HG03575 (cell line): ENCODE measurements around the gene OR2V1.
"Not testable (repeated sequence)": the region's sequence is repeated elsewhere in the genome, so short reads cannot be mapped to it uniquely, and the experiment has no call there.

Source experiments
- ATAC-seq: cut with Tn5 transposase; IDR thresholded peaks from one replicate; pipeline ENCODE4 v1.9.1; 2021; ENCODE audit not compliant: unreplicated experiment, insufficient number of reproducible peaks, low FRiP score; ENCODE audit errors: extremely low read depth

Gene OR2V1

DNA sequence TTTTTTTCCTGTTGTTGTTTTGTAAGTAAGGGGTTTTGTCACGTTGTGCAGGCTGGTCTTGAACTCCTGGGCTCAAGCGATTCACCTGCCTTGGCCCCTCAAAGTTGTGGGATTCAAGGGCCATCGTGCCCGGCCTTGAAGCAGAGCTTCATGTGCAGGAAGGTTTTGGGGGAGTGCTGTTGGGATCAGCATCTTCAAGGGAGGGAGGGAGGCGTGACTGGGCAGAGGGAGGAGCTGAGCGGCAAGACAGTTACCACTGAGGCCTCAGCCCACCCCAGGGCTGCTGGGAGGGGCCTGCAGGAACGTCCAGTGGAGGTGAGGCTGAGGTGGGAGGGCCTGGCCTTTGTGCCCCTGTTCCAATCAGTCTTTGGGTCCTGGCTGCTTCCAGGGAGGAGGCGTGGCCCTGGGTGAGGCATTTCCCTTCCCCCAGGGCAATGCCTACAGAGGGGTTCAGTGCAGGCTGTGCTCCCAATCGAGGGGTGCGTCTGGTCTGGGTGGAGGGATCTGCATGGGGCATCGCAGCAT, 21.4 kb downstream of the OR2V1 start:
- ATAC-seq, result no peak

DNA sequence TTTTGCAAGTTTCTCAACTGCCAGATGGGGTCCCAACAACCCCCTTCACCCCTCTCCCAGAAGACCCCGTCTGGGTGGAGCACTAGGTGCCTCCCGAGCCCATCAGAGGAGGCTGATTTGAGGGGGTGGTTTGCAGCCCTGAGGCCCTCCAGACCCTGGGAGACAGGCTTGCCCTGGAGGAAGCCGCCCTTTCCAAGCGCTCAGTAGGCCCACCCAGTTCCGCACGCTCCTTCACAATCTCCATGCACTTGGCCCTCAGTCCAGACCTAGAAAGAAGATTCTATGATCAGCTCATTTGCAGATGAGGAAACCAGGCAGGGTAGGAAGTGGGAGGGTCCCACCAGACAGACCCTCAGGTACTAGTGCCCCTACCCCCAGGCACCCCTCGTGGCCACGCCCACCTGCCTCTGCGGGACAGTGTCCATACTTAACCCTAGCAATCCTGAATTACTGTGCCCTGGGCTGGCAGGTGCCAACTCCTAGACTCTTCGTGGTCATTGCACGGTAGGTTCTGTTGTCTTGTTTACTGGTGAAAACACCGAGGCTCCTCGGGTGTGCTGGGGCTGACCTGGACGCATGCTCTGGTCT, 22.3 kb downstream of the OR2V1 start:
- no peak for ATAC-seq

DNA sequence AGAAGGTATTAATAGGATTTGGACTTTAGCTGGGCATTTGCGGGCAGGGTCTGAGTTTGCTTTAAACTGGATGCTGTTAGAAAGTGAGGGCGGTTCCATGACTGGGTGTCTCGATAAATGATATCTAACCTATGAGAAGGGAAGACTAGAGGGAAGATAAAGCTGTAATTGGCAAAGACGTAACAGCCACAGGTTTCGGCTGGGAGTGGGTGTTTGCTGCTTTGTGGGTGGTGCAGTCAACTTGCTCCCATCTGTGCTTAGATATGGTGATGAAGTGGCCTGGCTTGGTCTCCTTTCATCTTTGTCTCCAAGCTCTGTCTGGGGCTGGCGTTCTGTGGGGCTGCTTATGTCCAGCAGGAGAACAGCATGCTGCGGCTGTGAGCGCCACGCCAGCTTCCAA, 23.3 kb downstream of the OR2V1 start:
- no peak for ATAC-seq

DNA sequence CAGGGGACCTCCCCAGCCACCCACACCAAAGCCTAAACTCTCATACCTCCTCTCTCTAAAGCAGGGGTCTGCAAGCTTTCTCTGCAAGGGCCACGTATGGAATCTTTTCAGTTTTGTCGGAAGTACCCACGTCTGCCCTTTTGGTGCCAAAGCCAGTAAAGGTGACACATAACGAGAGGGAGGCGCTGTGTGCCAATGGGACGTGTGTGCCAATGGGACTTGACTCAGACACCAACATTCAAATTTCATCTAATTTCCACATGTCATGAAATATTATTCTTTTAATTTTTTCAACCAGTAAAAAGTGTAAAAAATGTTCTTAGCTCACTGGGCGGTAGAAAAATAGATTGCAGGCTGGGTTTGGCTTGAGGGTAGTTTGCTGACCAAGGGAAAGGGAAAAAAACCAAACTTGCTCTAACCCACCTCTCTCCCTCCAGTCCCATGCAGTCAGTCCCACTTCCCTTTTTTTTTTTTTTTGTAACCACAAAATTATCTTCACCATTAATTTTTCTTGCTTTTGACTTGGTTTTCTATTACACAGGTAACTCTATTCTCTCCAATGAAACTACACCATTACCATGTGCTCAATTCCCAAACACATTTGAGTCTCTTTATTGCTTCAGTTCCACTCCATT, 25.5 kb downstream of the OR2V1 start:
- no peak for ATAC-seq

DNA sequence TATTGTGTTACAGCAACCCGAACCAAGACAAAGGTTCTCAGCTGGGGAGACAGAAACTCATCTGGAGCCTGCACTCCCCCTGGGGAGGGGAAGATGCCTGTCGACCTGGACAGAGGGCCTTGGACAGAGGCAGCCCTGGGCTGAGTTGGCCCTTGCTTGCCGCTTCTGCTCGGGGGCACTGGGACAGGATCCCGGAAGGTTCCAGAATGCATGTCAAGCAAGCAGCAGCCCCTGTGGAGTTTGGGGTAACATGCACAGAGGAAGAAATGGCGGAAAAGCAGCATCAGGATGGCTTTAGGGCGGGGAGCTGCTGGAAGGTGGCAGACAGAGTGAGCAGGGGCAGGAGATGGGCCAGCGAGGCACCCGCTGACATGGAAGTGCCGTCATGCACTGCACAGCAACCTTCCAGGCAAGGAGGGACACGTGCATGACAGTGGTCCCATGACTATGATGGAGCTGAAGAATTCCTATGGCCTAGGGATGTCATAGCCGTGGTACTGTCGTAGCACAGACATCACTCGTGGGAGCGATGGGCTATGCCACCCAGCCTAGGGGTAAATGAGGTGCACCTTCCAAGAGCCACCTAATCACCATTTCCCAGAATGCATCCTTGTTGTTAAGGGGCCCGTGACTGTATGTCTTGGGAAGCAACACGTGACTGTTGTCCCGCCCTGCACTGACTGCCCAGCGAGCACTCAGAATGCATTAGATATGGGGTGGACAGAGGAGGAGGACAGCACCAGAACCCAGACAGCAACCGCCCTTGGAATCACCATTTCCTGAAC, 26.2 kb downstream of the OR2V1 start:
- not testable (repeated sequence) for ATAC-seq

DNA sequence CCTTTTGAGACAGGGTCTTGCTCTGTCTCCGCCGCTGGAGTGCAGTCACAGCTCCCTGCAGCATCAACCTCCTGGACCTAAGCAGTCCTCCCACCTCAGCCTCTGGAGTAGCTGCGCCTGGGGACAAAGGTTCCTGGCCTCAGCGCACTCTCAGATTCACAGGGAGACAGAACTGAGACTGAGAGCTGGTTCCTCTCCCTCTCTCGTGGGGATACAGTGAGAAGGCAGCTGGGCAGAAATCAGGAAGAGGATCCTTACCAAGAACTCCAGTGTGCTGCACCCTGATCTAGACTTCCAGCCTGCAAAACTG, 26.8 kb downstream of the OR2V1 start:
- not testable (repeated sequence) for ATAC-seq

DNA sequence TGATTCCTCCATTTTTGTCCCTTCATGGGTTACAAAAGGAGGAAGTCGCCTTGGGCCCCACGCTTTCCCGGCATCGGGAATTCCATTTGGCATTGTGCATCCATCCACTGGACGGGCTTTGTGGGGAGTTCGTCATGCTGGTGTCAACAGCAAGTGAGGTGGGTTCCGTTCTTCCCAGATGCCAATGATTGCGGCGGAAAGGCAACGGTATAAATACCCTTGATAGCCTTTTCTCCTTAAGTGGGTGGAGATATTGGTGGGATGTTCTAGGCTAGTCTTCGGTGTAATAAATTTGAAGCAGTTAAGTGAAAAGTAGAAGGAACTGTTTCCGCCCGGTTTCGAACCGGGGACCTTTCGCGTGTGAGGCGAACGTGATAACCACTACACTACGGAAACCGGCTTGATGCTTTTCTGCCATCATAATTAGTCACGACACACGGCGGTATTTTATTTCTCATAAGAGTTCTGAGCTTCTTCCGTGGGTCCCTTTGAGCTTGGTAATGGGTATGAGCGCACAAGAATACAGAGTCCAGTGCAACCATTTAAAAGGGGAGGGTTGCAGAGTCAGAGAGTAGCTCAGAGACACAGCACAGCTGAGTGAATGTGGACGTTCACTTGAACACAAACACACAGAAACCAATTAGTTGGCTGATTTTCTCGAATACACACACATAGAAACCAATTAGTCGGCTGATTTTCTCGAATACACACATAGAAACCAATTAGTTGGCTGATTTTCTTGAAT, 28.9 kb downstream of the OR2V1 start:
- not testable (repeated sequence) for ATAC-seq

DNA sequence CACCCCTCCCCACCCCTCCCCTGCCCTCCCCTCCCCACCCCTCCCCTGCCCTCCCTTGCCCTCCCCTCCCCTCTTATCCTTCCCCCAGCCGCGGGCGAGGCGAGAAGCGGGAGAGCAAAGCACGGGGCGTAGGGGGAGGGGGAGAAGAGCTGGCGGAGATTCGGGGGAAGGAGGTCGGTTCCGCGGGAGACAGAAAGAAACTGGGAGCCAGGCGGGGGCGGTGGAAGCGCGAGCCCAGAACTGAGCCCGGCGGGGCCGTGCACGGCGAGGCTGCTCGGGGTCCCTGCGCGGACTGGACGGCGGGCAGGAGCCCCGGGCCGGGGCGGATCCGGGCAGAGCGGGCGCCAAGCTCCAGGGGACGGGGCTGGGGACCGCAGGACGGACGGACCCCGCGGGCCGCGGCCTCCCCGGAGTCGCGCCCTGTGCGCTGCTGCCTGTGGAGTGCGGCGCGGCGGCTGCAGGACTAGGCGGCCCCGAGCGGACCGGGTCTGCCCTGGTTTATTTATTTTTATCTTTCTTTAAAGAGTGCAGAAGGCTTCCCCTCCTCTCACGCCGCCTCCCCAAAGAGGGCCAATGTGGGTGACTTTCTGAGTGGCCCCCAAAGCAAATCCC, 29.8 kb downstream of the OR2V1 start:
- not testable (repeated sequence) for ATAC-seq

DNA sequence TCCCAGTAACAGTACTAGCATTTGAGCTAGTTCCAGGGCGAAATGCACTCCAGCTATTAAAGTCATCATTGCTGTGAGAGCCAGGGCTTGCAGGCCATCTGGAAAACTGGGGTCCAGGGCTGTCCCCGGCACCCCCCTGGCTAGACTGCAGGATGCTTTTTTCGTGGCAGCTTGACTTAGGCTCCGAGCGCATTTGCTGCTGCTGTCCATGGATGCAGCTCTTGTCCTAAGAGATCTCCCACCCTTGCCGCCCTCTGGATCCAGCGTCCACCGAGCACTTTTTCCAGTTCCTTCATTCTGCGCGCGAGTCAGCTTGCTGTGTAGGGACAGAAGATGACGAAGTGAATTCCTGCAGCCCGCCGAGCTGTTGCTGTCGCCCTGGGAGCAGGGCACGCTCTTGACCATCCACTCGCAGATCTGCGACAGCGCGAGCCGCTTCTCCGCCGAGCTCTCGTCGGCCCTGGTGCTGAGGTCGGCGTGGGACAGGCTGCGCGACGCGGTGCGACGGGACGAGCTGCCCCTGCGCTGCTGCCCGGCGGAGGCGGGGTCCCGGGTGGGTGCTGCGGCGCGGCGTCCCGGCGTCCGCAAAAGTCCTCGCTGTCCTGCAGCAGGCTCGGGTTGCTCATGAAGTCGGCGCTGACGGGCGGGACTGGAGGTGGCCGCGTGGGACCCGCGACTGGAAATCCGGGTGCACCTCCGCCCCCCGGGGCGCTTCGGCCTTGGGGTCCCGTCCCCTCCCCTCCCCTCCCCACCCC, 30.7 kb downstream of the OR2V1 start:
- no peak for ATAC-seq

DNA sequence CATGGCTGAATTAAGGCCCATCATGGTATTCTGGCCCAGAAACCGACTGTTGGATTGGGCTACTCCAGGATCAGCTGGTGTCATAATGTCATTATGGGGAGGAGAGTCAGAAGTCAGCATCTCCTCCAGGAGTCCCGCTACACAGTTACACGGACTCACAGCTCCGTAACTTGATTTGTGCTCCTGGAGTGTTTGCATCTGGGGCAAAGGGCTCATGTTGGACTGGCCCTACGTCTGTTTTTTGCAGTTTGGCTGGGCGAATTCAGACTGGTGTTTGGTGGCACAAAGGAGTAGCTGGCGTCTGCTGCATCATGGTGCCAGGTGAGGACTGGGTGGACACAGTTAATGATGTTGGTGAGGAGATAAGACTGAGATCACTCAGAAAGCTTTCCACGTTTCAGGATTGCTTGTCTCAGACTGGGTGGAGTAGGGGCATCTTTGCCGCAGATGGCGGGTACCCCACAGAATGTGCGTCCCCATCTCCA, 31.3 kb downstream of the OR2V1 start:
- ATAC-seq, result no peak

DNA sequence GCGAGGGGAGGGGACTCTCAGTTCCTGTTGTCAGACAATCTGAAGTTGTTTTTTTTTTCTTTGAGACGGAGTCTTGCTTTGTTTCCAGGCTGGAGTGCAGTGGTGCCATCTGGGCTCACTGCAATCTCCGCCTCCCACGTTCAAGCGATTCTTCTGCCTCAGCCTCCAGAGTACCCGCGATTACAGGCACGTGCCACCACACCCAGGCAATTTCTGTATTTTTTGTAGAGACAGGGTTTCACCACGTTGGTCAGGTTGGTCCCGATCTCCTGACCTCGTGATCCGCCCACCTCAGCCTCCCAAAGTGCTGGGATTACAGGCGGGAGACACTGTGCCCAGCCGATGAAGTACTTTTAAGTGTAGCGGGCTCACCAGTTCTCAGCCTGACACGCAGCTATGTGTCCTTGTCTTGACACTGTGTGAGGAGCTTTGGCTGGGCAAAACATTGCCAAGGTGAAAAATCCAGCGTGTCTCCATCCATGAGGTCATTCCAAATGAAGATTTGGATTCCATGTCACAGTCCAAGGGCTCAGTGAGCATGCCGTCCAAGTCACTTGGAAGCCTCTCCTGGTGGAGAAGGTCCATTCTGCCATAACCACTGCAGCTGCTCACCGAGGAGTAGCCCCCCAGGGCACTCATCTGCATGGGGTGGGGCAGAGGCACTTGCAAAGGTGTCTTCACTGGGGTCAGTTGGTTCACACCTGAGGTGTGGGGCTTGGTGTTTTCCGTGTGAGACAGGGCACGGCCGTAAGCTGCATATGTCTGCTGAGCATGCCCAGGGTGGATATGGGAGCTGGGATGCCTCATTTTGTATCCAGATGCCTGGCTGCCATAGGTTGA, 32.0 kb downstream of the OR2V1 start:
- no peak for ATAC-seq

DNA sequence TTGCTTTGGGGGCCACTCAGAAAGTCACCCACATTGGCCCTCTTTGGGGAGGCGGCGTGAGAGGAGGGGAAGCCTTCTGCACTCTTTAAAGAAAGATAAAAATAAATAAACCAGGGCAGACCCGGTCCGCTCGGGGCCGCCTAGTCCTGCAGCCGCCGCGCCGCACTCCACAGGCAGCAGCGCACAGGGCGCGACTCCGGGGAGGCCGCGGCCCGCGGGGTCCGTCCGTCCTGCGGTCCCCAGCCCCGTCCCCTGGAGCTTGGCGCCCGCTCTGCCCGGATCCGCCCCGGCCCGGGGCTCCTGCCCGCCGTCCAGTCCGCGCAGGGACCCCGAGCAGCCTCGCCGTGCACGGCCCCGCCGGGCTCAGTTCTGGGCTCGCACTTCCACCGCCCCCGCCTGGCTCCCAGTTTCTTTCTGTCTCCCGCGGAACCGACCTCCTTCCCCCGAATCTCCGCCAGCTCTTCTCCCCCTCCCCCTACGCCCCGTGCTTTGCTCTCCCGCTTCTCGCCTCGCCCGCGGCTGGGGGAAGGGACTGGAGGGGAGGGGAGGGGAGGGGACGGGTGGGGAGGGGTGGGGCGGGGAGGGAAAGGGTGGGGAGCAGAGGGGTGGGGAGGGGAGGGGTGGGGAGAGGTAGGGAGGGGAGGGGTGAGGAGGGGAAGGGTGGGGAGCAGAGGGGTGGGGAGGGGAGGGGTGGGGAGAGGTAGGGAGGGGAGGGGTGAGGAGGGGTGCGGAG, 33.0 kb downstream of the OR2V1 start:
- not testable (repeated sequence) for ATAC-seq

DNA sequence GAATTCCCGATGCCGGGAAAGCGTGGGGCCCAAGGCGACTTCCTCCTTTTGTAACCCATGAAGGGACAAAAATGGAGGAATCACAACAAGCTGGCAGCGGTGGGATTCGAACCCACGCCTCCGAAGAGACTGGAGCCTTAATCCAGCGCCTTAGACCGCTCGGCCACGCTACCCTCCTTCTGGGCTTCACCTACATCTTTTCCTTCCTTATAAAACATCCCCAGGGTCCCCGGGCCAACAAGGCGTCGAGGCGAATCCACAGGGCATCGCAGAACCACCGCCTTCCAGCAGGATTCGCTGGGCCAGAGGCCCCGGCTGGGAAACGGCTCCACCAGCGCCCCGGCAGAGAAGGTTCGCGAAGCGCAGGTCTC, 33.6 kb downstream of the OR2V1 start:
- not testable (repeated sequence) for ATAC-seq

DNA sequence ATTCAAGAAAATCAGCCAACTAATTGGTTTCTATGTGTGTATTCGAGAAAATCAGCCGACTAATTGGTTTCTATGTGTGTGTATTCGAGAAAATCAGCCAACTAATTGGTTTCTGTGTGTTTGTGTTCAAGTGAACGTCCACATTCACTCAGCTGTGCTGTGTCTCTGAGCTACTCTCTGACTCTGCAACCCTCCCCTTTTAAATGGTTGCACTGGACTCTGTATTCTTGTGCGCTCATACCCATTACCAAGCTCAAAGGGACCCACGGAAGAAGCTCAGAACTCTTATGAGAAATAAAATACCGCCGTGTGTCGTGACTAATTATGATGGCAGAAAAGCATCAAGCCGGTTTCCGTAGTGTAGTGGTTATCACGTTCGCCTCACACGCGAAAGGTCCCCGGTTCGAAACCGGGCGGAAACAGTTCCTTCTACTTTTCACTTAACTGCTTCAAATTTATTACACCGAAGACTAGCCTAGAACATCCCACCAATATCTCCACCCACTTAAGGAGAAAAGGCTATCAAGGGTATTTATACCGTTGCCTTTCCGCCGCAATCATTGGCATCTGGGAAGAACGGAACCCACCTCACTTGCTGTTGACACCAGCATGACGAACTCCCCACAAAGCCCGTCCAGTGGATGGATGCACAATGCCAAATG, 34.1 kb downstream of the OR2V1 start:
- ATAC-seq, result not testable (repeated sequence)

DNA sequence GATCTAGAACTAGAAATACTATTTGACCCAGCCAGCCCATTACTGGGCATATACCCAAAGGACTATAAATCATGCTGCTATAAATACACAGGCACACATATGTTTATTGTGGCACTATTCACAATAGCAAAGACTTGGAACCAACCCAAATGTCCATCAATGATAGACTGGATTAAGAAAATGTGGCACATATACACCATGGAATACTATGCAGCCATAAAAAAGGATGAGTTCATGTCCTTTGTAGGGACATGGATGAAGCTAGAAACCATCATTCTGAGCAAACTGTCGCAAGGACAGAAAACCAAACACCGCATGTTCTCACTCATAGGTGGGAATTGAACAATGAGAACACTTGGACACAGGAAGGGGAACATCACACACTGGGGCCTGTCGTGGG, 35.8 kb downstream of the OR2V1 start:
- not testable (repeated sequence) for ATAC-seq

DNA sequence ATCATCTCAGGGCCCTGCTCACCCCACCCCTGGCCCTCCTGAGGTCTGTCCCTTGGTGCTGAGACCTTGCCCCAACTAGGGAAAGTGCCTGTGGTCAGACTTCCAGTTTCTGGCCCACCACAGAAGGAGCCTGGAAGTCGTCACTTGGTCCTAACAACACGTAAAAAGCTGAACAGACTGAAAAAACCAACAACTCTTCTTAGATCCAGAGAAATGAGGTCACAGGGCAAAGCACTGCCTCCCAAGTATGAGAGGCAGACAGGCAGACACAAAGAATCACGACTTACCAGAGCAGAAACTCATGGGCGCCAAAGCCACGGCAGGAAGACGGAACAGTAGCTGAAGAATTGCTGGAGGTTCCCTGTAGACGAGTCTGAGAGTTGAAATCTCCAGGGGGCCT, 38.5 kb downstream of the OR2V1 start:
- no peak for ATAC-seq
